ENCODE data around the gene RBM17.

Gene RBM17

DNA sequence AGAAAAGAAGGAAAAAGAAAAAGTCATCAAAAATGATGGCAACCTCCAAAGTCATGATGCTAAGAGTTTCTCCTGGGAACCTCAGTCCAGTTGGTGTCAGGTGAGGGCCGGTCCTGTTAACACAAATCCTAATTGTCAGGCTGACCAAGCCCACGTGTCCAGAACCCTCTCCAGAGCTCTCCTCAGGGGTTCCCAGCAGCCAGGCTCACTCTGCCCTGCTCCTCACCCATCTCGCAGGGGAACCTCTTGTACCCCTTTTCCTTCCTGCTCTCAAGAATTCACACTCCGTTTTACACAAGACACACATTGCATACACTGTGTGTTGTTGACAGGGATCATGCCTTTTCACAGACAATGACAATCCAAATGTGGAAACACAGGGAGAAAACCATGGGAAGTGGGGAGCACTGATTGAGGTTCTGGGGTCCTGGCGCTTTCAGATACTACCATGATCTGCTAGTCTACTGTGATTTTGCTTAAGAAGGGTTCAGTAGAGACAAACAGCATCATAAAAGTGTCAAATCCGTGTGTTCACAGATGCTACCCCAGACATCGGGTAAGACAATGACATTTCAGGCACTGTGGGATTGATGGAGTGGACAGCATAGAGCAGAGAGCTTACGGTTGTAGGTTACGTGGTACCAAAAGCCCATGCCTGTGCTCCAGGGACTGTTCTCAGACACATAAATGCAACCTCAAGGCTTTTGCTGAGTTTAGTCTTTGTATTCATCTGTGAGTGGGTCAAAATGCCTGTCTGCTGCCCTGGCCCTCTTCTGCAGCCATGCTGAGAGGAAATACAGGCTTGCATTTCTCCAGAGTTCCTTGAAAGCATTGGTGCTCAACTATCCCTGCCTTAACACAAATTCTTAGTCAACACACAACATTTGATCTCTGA, 42.7 kb upstream of the RBM17 start:
- H3K4me3 ChIP-seq (ENCODE audit: low read length), result no peak overlapping the region
- TF ChIP-seq, protein P1, sequence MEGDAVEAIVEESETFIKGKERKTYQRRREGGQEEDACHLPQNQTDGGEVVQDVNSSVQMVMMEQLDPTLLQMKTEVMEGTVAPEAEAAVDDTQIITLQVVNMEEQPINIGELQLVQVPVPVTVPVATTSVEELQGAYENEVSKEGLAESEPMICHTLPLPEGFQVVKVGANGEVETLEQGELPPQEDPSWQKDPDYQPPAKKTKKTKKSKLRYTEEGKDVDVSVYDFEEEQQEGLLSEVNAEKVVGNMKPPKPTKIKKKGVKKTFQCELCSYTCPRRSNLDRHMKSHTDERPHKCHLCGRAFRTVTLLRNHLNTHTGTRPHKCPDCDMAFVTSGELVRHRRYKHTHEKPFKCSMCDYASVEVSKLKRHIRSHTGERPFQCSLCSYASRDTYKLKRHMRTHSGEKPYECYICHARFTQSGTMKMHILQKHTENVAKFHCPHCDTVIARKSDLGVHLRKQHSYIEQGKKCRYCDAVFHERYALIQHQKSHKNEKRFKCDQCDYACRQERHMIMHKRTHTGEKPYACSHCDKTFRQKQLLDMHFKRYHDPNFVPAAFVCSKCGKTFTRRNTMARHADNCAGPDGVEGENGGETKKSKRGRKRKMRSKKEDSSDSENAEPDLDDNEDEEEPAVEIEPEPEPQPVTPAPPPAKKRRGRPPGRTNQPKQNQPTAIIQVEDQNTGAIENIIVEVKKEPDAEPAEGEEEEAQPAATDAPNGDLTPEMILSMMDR (conservative IDR thresholded peaks at IDR 0.05; ENCODE audit: low read depth, low read length), result no peak

DNA sequence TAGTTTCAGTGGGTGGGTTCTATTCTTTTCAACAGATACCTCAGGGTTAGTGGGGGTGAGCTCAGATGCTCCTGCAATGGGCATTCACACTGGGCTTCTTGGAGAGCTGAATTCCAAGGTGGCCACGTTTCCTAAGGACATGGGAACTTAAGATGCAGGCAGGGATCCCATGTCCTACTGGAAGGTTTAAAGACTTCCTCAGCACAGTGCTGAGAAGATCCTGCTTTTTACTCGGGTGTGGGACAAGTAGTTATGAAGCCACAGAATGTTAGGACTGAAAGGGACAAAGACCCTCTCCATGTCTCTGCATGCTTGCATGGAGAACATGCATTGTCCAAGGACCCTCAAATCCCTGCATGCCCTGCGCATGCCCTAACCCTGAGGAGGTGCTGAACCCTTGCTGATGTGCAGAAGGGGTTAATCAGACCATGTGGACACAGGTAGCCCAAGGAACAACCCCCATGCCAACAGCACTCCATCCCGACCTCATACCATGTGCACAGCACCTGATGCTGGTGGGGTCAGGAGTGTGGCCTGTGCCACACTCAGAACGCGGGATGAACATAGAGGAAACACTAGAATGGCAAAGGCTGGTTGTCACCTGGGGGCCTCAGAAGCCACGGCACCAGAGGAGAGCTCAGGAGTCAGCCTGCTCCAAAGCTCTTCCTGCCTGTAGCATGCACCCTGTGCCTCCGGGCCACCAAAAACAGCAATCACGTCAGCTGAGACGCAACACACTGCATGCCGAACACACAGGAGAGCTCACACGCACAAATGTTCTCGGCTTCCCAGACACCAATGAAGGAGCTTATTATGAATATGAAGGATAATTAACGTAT, 41.8 kb upstream of the RBM17 start:
- no peak overlapping the region for H3K4me3 ChIP-seq (ENCODE audit: low read length)
- TF ChIP-seq, protein P1 (conservative IDR thresholded peaks at IDR 0.05; ENCODE audit: low read depth, low read length), result no peak
- DNase-seq (ENCODE audit: low read depth), result no peak

More for the DNA sequence above, 42.7 kb upstream of the RBM17 start:
- no peak for DNase-seq (ENCODE audit: low read depth)

DNA sequence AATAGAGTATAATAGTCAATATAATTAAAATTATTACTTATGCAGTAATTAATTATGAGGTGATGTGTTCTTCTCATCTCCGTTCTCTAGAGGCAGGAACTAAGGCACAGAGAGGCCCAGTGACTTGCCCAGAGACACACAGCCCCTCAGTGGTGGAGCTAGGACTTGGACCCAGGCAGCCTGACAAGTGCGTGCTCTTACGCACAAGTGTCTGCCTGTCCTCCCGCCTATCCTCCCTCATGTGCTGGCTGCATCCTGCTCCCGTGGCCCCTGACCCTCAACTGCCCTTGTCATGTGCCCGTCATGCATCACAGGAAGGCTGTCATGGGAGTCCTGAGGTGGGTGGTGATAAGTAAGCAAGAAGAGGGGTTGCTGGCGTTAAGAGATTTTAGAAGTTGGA, 41.0 kb upstream of the RBM17 start:
- no peak overlapping the region for H3K4me3 ChIP-seq (ENCODE audit: low read length)
- TF ChIP-seq, protein P1 (conservative IDR thresholded peaks at IDR 0.05; ENCODE audit: low read depth, low read length), result no peak
- no peak for DNase-seq (ENCODE audit: low read depth)

DNA sequence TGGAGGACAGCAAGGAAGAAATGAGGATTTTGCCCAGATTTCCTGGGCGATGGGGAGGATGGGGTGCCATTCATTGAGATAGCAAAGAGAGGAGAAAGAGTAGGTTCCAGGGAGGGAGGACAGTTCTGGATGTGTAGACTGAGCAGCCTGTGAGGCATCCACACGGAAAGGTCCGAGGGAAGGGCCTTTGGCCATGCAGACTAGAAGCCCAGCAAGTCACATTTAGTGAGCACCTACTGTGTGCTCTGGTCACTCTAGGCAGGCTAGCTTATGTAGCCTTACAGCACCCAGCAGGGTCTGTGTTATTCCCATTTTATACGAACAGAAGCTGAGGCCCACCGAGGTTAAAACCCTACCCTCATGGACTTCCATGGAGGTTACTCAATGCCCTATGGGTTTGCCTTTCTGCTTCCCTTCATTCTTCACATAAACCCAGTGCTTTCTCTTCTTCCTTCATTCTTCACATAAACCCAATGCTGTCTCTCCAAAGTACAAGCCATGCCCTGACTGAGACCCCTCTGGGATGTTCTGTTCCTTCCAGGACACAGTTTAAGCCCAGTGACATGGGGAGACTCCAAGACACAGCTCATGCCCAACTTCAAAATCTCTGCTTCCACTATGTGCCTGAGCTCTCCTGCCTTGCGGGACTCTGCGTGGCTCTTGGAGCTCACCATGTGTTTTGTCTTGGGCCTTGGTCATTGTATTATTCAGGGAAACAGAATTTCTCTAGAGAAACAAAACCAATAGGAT, 40.4 kb upstream of the RBM17 start:
- TF ChIP-seq, protein P1 (conservative IDR thresholded peaks at IDR 0.05; ENCODE audit: low read depth, low read length), result no peak
- no peak for DNase-seq (ENCODE audit: low read depth)
- H3K4me3 ChIP-seq (ENCODE audit: low read length), result no peak overlapping the region

DNA sequence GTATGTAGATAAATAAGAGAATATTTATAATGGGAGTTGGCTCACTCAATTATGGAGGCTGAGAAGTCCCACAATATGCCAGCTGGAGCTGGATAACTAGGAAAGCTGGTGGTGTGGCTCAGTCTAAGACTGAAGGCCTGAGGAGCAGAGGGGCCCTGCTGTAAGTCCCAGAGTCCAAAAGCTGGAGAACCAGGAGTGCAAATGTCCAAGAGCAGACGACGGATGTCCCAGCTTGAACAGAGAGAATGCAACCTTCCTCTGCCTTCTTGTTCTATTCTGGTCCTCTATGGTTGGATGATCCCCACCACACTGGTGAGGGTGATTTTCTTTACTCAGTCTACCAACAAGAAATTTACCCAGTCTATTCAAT, 39.8 kb upstream of the RBM17 start:
- TF ChIP-seq, protein P1 (conservative IDR thresholded peaks at IDR 0.05; ENCODE audit: low read depth, low read length), result no peak
- no peak overlapping the region for H3K4me3 ChIP-seq (ENCODE audit: low read length)
- DNase-seq (ENCODE audit: low read depth), result no peak

DNA sequence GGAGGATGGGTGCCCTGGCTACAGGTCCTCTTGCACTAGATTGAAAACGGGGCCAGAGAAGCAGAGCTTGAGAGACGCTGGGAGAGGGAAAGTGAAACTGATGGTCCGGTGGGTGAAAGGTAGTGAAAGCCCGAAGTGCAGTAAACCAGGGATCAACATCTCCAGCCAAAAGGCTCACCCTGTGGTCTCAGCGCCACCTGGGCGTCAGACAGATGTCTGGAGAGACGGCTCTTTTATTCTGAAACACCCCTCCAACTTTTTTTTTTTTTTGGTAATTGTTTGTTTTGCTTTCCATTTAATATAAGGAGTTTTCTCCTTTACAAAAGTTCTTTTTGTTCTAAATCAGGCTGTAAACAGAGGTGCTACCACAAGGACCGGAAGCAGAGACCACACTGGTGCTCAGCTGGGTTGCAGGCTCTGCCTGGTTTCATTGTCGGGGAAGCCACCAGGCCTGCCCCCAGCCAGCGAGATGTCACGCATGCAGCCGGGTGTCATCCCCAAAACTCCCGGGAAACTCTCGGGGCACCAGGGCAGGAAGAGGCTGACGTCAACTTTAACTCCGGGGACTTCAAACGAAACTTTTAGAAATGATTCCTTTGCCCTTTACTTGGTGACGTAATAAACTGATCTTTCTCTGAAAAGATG, 37.9 kb upstream of the RBM17 start:
- DNase-seq (ENCODE audit: low read depth), result no peak
- TF ChIP-seq, protein P1 (conservative IDR thresholded peaks at IDR 0.05; ENCODE audit: low read depth, low read length), result no peak

More for the DNA sequence above, 37.9 kb upstream of the RBM17 start:
- no peak overlapping the region for H3K4me3 ChIP-seq (ENCODE audit: low read length)

All from retinal pigment epithelial cell (primary cell).